A549 (cell line): Measurements from ENCODE around the gene VIPR2. TPM values are rescaled to one million over a fixed set of nuclear protein-coding genes. Genes with fewer than 3 reads are reported as not detected.
A peak's percentile ranks its signal among the peaks of the same experiment; 100 is the strongest.
"Not testable (repeated sequence)": the region's sequence is repeated elsewhere in the genome, so short reads cannot be mapped to it uniquely, and the experiment has no call there.

ENCODE experiments used
- ATAC-seq, 2 experiments: fragments of 200-7000 bp in 1 of 2; fragments of >200 bp in 1 of 2; cut with Nextera tagmentation in 1 of 2; cut with Tn5 transposase in 1 of 2; 3 replicates each; pipeline versions ENCODE4 v1.8.0 to v1.9.1; 2018 to 2020; ENCODE audit warnings: mild to moderate bottlenecking in 1 of 2, moderate library complexity in 1 of 2
- CTCF ChIA-PET: fragments of 300-600 bp; sonication (Branson Sonifier 250); formaldehyde crosslinking; extraction: SDS; loops from one replicate; lab custom pipeline; 2021; ENCODE audit warnings: antibody characterized with exemption, inconsistent platforms; lab: Yijun Ruan, JAX
- POLR2A ChIA-PET: fragments of 350-600 bp; formaldehyde crosslinking; extraction: SDS; loops from one replicate; lab custom pipeline; 2021; ENCODE audit warnings: antibody characterized with exemption, inconsistent platforms; lab: Yijun Ruan, JAX
- DNase-seq, 2 experiments: peaks; one replicate each; pipeline versions ENCODE4 v3.0.0 to v3.0.0-alpha.2; 2011 to 2016; ENCODE audit warnings: low read depth in 1 of 2, low spot score in 1 of 2
- FAIRE-seq: peaks from 2 replicates; lab custom pipeline; 2011; peaks lifted over from hg19 to GRCh38; lab: Jason Lieb, UNC
- H3K27ac ChIP-seq, 2 experiments: fragments of >200 bp; sonication (Bioruptor Twin); formaldehyde crosslinking; 3 replicates each; pipeline ENCODE4 v1.5.1; 2016 to 2017
- H3K4me1 ChIP-seq: fragments of >200 bp; sonication (Bioruptor Twin); formaldehyde crosslinking; 3 replicates; pipeline ENCODE4 v1.6.1; 2016
- H3K4me2 ChIP-seq: fragments of >200 bp; sonication (Bioruptor Twin); formaldehyde crosslinking; 3 replicates; pipeline ENCODE4 v1.6.1; 2016
- H3K4me3 ChIP-seq: fragments of >200 bp; sonication (Bioruptor Twin); formaldehyde crosslinking; 3 replicates; pipeline ENCODE4 v1.5.1; 2016
- H3K9me3 ChIP-seq: fragments of >200 bp; sonication (Bioruptor Twin); formaldehyde crosslinking; 3 replicates; pipeline ENCODE4 v1.6.1; 2016
- CBX2 ChIP-seq: fragments of 200-600 bp; sonication (generic); IDR thresholded peaks from 2 replicates; pipeline ENCODE4 v1.6.1; 2016; ENCODE audit warnings: low read depth, mild to moderate bottlenecking, borderline replicate concordance
- CEBPB ChIP-seq, 2 experiments: fragments of >200 bp in 1 of 2; sonication (Bioruptor Twin) in 1 of 2; formaldehyde crosslinking in 1 of 2; IDR thresholded peaks; 2 replicates each; pipeline ENCODE4 v1.6.1; 2012 to 2016
- CHD2 ChIP-seq: fragments of 150-350 bp; IDR thresholded peaks from 2 replicates; pipeline ENCODE4 v1.6.1; 2014; ENCODE audit warnings: low read length; ENCODE audit not compliant: partially characterized antibody
- EHF ChIP-seq: fragments of 250-450 bp; sonication (Bioruptor Pico); IDR thresholded peaks from 2 replicates; pipeline ENCODE4 v1.5.0; 2020; ENCODE audit warnings: mild to moderate bottlenecking
- FOSB ChIP-seq: fragments of 250-450 bp; sonication (Bioruptor Pico); IDR thresholded peaks from 2 replicates; pipeline ENCODE4 v1.5.0; 2020; ENCODE audit warnings: mild to moderate bottlenecking, moderate library complexity
- FOXS1 ChIP-seq: fragments of 250-450 bp; sonication (Bioruptor Pico); IDR thresholded peaks from 2 replicates; pipeline ENCODE4 v1.5.0; 2020; ENCODE audit warnings: mild to moderate bottlenecking, moderate library complexity
- GATA3 ChIP-seq: IDR thresholded peaks from 2 replicates; pipeline ENCODE4 v1.6.1; 2012; ENCODE audit warnings: borderline replicate concordance
- HDAC2 ChIP-seq: fragments of 200-600 bp; sonication (generic); IDR thresholded peaks from 2 replicates; pipeline ENCODE4 v1.6.1; 2016
- KDM5A ChIP-seq: fragments of 200-600 bp; sonication (generic); IDR thresholded peaks from 2 replicates; pipeline ENCODE4 v1.6.1; 2016; ENCODE audit warnings: antibody characterized with exemption, mild to moderate bottlenecking
- MAZ ChIP-seq: fragments of 150-350 bp; IDR thresholded peaks from 2 replicates; pipeline ENCODE4 v1.6.1; 2014; ENCODE audit warnings: antibody characterized with exemption, low read depth, low read length, borderline replicate concordance
- NPAS2 ChIP-seq: fragments of 250-450 bp; sonication (Bioruptor Pico); IDR thresholded peaks from 2 replicates; pipeline ENCODE4 v1.8.0; 2022; ENCODE audit warnings: mild to moderate bottlenecking, moderate library complexity, borderline replicate concordance
- NR3C1 ChIP-seq: fragments of >200 bp; sonication (Bioruptor Twin); formaldehyde crosslinking; IDR thresholded peaks from 3 replicates; pipeline ENCODE4 v1.6.1; 2017
- PHF8 ChIP-seq: fragments of 200-600 bp; sonication (generic); IDR thresholded peaks from 2 replicates; pipeline ENCODE4 v1.6.1; 2016; ENCODE audit warnings: low read depth, mild to moderate bottlenecking, antibody characterized with exemption, moderate library complexity, borderline replicate concordance
- RNF2 ChIP-seq: fragments of 200-600 bp; sonication (generic); IDR thresholded peaks from 2 replicates; pipeline ENCODE4 v1.6.1; 2016; ENCODE audit warnings: low read depth, mild to moderate bottlenecking, antibody characterized with exemption, moderate library complexity, borderline replicate concordance
- SREBF2 ChIP-seq: fragments of 450-650 bp; IDR thresholded peaks from 2 replicates; pipeline ENCODE4 v1.6.1; 2014; ENCODE audit warnings: mild to moderate bottlenecking, moderate library complexity
- ZFP36 ChIP-seq: fragments of 450-650 bp; IDR thresholded peaks from 2 replicates; pipeline ENCODE4 v1.6.1; 2014; ENCODE audit warnings: borderline replicate concordance; ENCODE audit not compliant: partially characterized antibody
- ZSCAN20 ChIP-seq: fragments of 250-450 bp; sonication (Bioruptor Pico); IDR thresholded peaks from 2 replicates; pipeline ENCODE4 v1.8.0; 2022; ENCODE audit warnings: mild to moderate bottlenecking, moderate library complexity
- WGBS: methylation state at CpG from one replicate; pipeline ENCODE4 v1.1.6; 2017; ENCODE audit errors: missing lambda C conversion rate; 5-methylcytosine and 5-hydroxymethylcytosine counted together
- polyA plus RNA-seq, 4 experiments: library from polyadenylated mRNA; depleted of rRNA in 3 of 4; stranded (reverse); fragments of >200 nt; fragmentation: RNase III in 1 of 4; extraction: RNeasy Plus Mini Kit Qiagen cat#74134 plus additional on column Dnase treatment in 1 of 4; gene quantifications; 2 replicates in 3 of 4; 3 replicates in 1 of 4; pipeline ENCODE4 v1.2.3, GENCODE V29; 2011 to 2017
- TF ChIP-seq, protein P1 (sequence below): IDR thresholded peaks from 2 replicates; pipeline ENCODE4 v1.6.1; 2012; ENCODE audit warnings: low read depth, borderline replicate concordance

Gene VIPR2
- polyA plus RNA-seq, 2 of the 4 experiments (the other 2 are of a cell fraction): not detected

- WGBS: 2% methylated on average over 4 of the region's 4 CpGs
- FAIRE-seq (no peak), DNase-seq (no peak), ATAC-seq (no peak)
- POLR2A ChIA-PET: no interaction called here
- Histone ChIP-seq H3K9me3 (peaks cover 49% of the 10 kb centered on the region), H3K4me2 (no peak overlapping the region), H3K27ac (no peak overlapping the region), H3K4me1 (no peaks in the 10 kb centered on the region), H3K4me3 (no peak overlapping the region)
- no peak for TF ChIP-seq FOSB (CRISPR knock-in tag)
- TF ChIP-seq CBX2: no peak
- TF ChIP-seq FOXS1: no peak
- TF ChIP-seq GATA3: no peak
- TF ChIP-seq PHF8: no peak
- no peak for TF ChIP-seq EHF (CRISPR knock-in tag)
- no peak for TF ChIP-seq CEBPB (IDR thresholded peaks at IDR 0.05)
- CTCF ChIA-PET: interaction anchor here (0.7 to 1.9 kb wide), 2 partner anchors 9 to 13 kb away, joined by 3 to 9 read pairs; no protein-coding TSS in a partner anchor
Observed at GRCh38 chr7:158985583-158985982, 159.1 kb downstream of the VIPR2 start.

- H3K4me2 ChIP-seq, ATAC-seq, POLR2A ChIA-PET, H3K4me3 ChIP-seq, H3K27ac ChIP-seq, H3K4me1 ChIP-seq, FAIRE-seq, DNase-seq: not testable (repeated sequence)
- H3K9me3 ChIP-seq: peaks cover 65% of the 10 kb centered on the region
- CTCF ChIA-PET: interaction anchor here (2.5 kb wide), 1 partner anchor 288 kb away, joined by 10 read pairs; no protein-coding TSS in a partner anchor
- TF ChIP-seq ZFP36: peak; percentile 94
- WGBS: 15% methylated on average over 2 of the region's 2 CpGs
Observed at GRCh38 chr7:158984007-158984406, 160.7 kb downstream of the VIPR2 start.

- ATAC-seq, H3K4me1 ChIP-seq, H3K4me3 ChIP-seq, POLR2A ChIA-PET, H3K27ac ChIP-seq, H3K4me2 ChIP-seq, FAIRE-seq, DNase-seq: not testable (repeated sequence)
- H3K9me3 ChIP-seq: peaks cover 74% of the 10 kb centered on the region
- CTCF ChIA-PET: interaction anchor here (0.6 to 6.8 kb wide), 2 partner anchors 15 to 285 kb away, joined by 4 to 111 read pairs; no protein-coding TSS in a partner anchor
- 1% methylated on average over 6 of the region's 15 CpGs for WGBS
Observed at GRCh38 chr7:158982080-158982479, 162.6 kb downstream of the VIPR2 start.

DNA sequence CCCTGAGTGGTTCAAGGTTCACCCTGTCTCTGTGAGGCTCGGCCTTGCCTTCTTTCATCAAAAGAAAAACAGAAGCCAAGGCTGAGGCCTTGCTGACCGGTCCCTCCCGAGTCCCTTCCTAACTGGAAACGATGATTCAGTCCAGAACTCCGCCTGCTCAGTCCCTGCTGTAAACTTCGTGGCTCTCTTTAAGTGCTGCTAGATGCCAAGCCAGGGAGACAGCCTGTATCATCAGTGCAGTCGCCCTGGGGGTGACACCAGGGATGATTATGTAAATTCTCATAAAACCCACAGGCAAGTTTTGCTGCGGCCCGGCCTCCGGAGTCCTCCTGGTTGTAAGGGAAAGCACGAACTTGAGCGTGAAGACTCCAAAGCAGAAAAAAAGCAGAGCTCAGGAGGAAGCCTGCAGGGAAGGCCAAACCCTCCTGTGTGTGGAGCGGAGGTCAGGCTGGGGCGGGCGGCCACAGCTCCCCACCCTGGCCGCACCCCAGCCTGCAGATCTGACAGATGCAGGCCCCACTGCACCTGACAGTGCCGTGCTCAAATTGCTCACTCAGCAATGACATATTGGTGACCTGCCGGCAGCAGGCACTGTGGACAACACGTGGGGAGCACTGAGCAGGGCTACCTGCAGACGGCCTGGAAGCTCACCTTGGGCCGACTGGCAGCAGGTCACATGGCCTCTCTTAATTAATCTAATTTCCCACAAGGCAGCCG lies 164.9 kb downstream of the VIPR2 start:
- 72% methylated on average over 21 of the region's 22 CpGs for WGBS
- no peak overlapping the region for H3K4me3 ChIP-seq
- ChIA-PET POLR2A (no interaction called here), CTCF (interaction anchor here (6.8 kb wide), 1 partner anchor 282 kb away, joined by 111 read pairs; no protein-coding TSS in a partner anchor)
- no peak for TF ChIP-seq NPAS2 (CRISPR knock-in tag)
- no peak for TF ChIP-seq CHD2
- no peak for TF ChIP-seq ZFP36
- no peak for TF ChIP-seq HDAC2
- no peak for TF ChIP-seq SREBF2
- TF ChIP-seq, protein P1, sequence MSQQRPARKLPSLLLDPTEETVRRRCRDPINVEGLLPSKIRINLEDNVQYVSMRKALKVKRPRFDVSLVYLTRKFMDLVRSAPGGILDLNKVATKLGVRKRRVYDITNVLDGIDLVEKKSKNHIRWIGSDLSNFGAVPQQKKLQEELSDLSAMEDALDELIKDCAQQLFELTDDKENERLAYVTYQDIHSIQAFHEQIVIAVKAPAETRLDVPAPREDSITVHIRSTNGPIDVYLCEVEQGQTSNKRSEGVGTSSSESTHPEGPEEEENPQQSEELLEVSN: no peak
- TF ChIP-seq MAZ: no peak
- no peak for TF ChIP-seq RNF2
- no peak for TF ChIP-seq KDM5A
- TF ChIP-seq NR3C1: no peak
- TF ChIP-seq FOXS1: no peak
- TF ChIP-seq EHF (CRISPR knock-in tag): no peak
- no peak for TF ChIP-seq FOSB (CRISPR knock-in tag)
- TF ChIP-seq ZSCAN20: no peak
- no peak for DNase-seq
- FAIRE-seq: no peak
- peaks cover 63% of the 10 kb centered on the region for H3K9me3 ChIP-seq
- H3K4me1 ChIP-seq: no peaks in the 10 kb centered on the region
- no peak overlapping the region for H3K27ac ChIP-seq
- no peak for ATAC-seq
- H3K4me2 ChIP-seq: no peak overlapping the region
